Mesendoderm (in vitro differentiated cells): Measurements from ENCODE around the gene HS3ST6.

Experiments used
- DNase-seq: peaks from one replicate; pipeline ENCODE4 v3.0.0; 2013
- H2AK5ac ChIP-seq: 2 replicates; pipeline ENCODE4 v1.6.1; 2013; ENCODE audit warnings: low read length, inconsistent platforms
- H2BK120ac ChIP-seq: 2 replicates; pipeline ENCODE4 v1.6.1; 2013; ENCODE audit warnings: low read depth, mild to moderate bottlenecking, low read length, moderate library complexity, mixed read lengths
- H2BK15ac ChIP-seq: replicated peaks from 2 replicates; pipeline ENCODE4 v1.6.1; 2013; ENCODE audit warnings: low read depth, mild to moderate bottlenecking, moderate library complexity
- H2BK5ac ChIP-seq: 2 replicates; pipeline ENCODE4 v1.6.1; 2013; ENCODE audit warnings: low read length, inconsistent platforms
- H3K18ac ChIP-seq: 2 replicates; pipeline ENCODE4 v1.6.1; 2013; ENCODE audit warnings: mild to moderate bottlenecking, low read length, mixed read lengths
- H3K23ac ChIP-seq: one replicate; pipeline ENCODE4 v1.6.1; 2013; ENCODE audit warnings: low read length
- H3K27ac ChIP-seq: 2 replicates; pipeline ENCODE4 v1.5.1; 2013; ENCODE audit warnings: low read depth, mild to moderate bottlenecking, inconsistent platforms, low read length, moderate library complexity
- H3K27me3 ChIP-seq: 2 replicates; pipeline ENCODE4 v1.6.1; 2013; ENCODE audit warnings: low read length, control low read depth, mild to moderate bottlenecking, inconsistent platforms; ENCODE audit not compliant: insufficient read depth, poor library complexity
- H3K36me3 ChIP-seq: 2 replicates; pipeline ENCODE4 v1.6.1; 2013; ENCODE audit warnings: low read length, inconsistent platforms; ENCODE audit not compliant: control insufficient read depth, insufficient read depth
- H3K4ac ChIP-seq: one replicate; pipeline ENCODE4 v1.6.1; 2013; ENCODE audit warnings: low read depth, mild to moderate bottlenecking, low read length, moderate library complexity
- H3K4me1 ChIP-seq: 2 replicates; pipeline ENCODE4 v1.6.1; 2013; ENCODE audit warnings: low read depth, low read length, inconsistent platforms; ENCODE audit not compliant: control insufficient read depth
- H3K4me2 ChIP-seq: 2 replicates; pipeline ENCODE4 v1.6.1; 2013; ENCODE audit warnings: low read length
- H3K4me3 ChIP-seq: 2 replicates; pipeline ENCODE4 v1.5.1; 2013; ENCODE audit warnings: mild to moderate bottlenecking, low read length
- H3K56ac ChIP-seq: one replicate; pipeline ENCODE4 v1.6.1; 2013; ENCODE audit warnings: low read length
- H3K79me1 ChIP-seq: 2 replicates; pipeline ENCODE4 v1.6.1; 2013; ENCODE audit warnings: low read length, inconsistent platforms
- H3K79me2 ChIP-seq: 2 replicates; pipeline ENCODE4 v1.6.1; 2013; ENCODE audit warnings: mild to moderate bottlenecking, low read length; ENCODE audit not compliant: control insufficient read depth, insufficient read depth
- H3K9ac ChIP-seq: 2 replicates; pipeline ENCODE4 v1.6.1; 2013; ENCODE audit warnings: low read length, inconsistent platforms
- H4K5ac ChIP-seq: one replicate; pipeline ENCODE4 v1.6.1; 2013; ENCODE audit warnings: low read length
- H4K8ac ChIP-seq: one replicate; pipeline ENCODE4 v1.6.1; 2013; ENCODE audit warnings: low read depth, mild to moderate bottlenecking, control low read depth, low read length, moderate library complexity
- WGBS: extraction: QIAGEN DNeasy Blood & Tissue Kit; methylation state at CpG from one replicate; pipeline ENCODE4 v1.1.7; 2013; ENCODE audit warnings: low lambda C conversion rate, missing lambda C conversion rate; ENCODE audit not compliant: insufficient coverage; ENCODE audit errors: extremely low coverage; 5-methylcytosine and 5-hydroxymethylcytosine counted together

Gene HS3ST6

GRCh38 chr16:1870365-1871082 is 47.7 kb downstream of the HS3ST6 start:
- H3K36me3 ChIP-seq = no peaks in the 10 kb centered on the region
- WGBS = no CpG with 5 or more reads among the region's 9 CpGs
- no peaks in the 10 kb centered on the region for H3K79me1 ChIP-seq
- H2BK5ac ChIP-seq = no peak overlapping the region
- no peaks in the 10 kb centered on the region for H3K4me1 ChIP-seq
- no peak overlapping the region for H3K4me3 ChIP-seq
- H3K27ac ChIP-seq = no peak overlapping the region
- no peak overlapping the region for H3K18ac ChIP-seq
- no peak overlapping the region for H4K5ac ChIP-seq
- H4K8ac ChIP-seq = no peak overlapping the region
- no peak overlapping the region for H3K9ac ChIP-seq
- no peaks in the 10 kb centered on the region for H3K27me3 ChIP-seq
- no peak overlapping the region for H3K56ac ChIP-seq
- no peak overlapping the region for H2BK120ac ChIP-seq
- no peak overlapping the region for H2BK15ac ChIP-seq
- no peak overlapping the region for H2AK5ac ChIP-seq
- H3K79me2 ChIP-seq = no peaks in the 10 kb centered on the region
- DNase-seq = no peak
- no peak overlapping the region for H3K23ac ChIP-seq
- no peak overlapping the region for H3K4ac ChIP-seq
- no peak overlapping the region for H3K4me2 ChIP-seq

- no peaks in the 10 kb centered on the region for H3K4me1 ChIP-seq
- H4K8ac ChIP-seq = no peak overlapping the region
- no peaks in the 10 kb centered on the region for H3K79me1 ChIP-seq
- no peak overlapping the region for H3K9ac ChIP-seq
- H2BK5ac ChIP-seq = no peak overlapping the region
- no peak overlapping the region for H4K5ac ChIP-seq
- H3K79me2 ChIP-seq = no peaks in the 10 kb centered on the region
- WGBS = no CpG with 5 or more reads among the region's 6 CpGs
- H3K27me3 ChIP-seq = no peaks in the 10 kb centered on the region
- H3K36me3 ChIP-seq = no peaks in the 10 kb centered on the region
- H3K4me2 ChIP-seq = no peak overlapping the region
- H3K4ac ChIP-seq = no peak overlapping the region
- H3K18ac ChIP-seq = no peak overlapping the region
- no peak overlapping the region for H3K27ac ChIP-seq
- no peak overlapping the region for H2AK5ac ChIP-seq
- DNase-seq = no peak
- H3K56ac ChIP-seq = no peak overlapping the region
- no peak overlapping the region for H3K4me3 ChIP-seq
- no peak overlapping the region for H2BK15ac ChIP-seq
- no peak overlapping the region for H2BK120ac ChIP-seq
- H3K23ac ChIP-seq = no peak overlapping the region
These were observed 52.1 kb downstream of the HS3ST6 start for GRCh38 chr16:1865902-1866690.

GRCh38 chr16:1863681-1864460 is 54.3 kb downstream of the HS3ST6 start:
- H4K5ac ChIP-seq = no peak overlapping the region
- no peak overlapping the region for H3K4ac ChIP-seq
- no peak overlapping the region for H3K18ac ChIP-seq
- H2BK15ac ChIP-seq = no peak overlapping the region
- peaks cover 1% of the 10 kb centered on the region for H3K27me3 ChIP-seq
- no peaks in the 10 kb centered on the region for H3K79me2 ChIP-seq
- DNase-seq = peak; percentile 13
- H3K23ac ChIP-seq = no peak overlapping the region
- no peak overlapping the region for H2BK5ac ChIP-seq
- no peak overlapping the region for H3K4me3 ChIP-seq
- no peak overlapping the region for H4K8ac ChIP-seq
- no peaks in the 10 kb centered on the region for H3K4me1 ChIP-seq
- H2BK120ac ChIP-seq = no peak overlapping the region
- no peak overlapping the region for H3K9ac ChIP-seq
- no CpG with 5 or more reads among the region's 4 CpGs for WGBS
- H3K36me3 ChIP-seq = no peaks in the 10 kb centered on the region
- H3K4me2 ChIP-seq = no peak overlapping the region
- H3K79me1 ChIP-seq = no peaks in the 10 kb centered on the region
- H2AK5ac ChIP-seq = no peak overlapping the region
- no peak overlapping the region for H3K56ac ChIP-seq
- H3K27ac ChIP-seq = no peak overlapping the region

- Histone ChIP-seq H3K27me3 (peaks cover 2% of the 10 kb centered on the region), H3K23ac (no peak overlapping the region), H3K27ac (no peak overlapping the region), H2BK5ac (no peak overlapping the region), H2BK15ac (no peak overlapping the region), H3K4me1 (no peaks in the 10 kb centered on the region), H3K79me2 (no peaks in the 10 kb centered on the region), H4K8ac (no peak overlapping the region), H3K4me2 (no peak overlapping the region), H3K56ac (no peak overlapping the region), H3K4me3 (no peak overlapping the region), H3K4ac (no peak overlapping the region), H3K36me3 (no peaks in the 10 kb centered on the region), H4K5ac (no peak overlapping the region), H2AK5ac (no peak overlapping the region), H3K18ac (no peak overlapping the region), H2BK120ac (no peak overlapping the region), H3K9ac (no peak overlapping the region), H3K79me1 (no peaks in the 10 kb centered on the region)
- no CpG with 5 or more reads among the region's 9 CpGs for WGBS
- DNase-seq = no peak
These were observed 55.8 kb downstream of the HS3ST6 start for GRCh38 chr16:1862394-1862793.

- Histone ChIP-seq H3K9ac (no peak overlapping the region), H2AK5ac (no peak overlapping the region), H3K27me3 (peaks cover 2% of the 10 kb centered on the region), H2BK120ac (no peak overlapping the region), H2BK15ac (no peak overlapping the region), H3K27ac (no peak overlapping the region), H3K4ac (no peak overlapping the region), H4K8ac (no peak overlapping the region), H3K4me2 (no peak overlapping the region), H3K56ac (no peak overlapping the region), H3K79me2 (no peaks in the 10 kb centered on the region), H3K18ac (no peak overlapping the region), H4K5ac (no peak overlapping the region), H2BK5ac (no peak overlapping the region), H3K4me3 (no peak overlapping the region), H3K79me1 (no peaks in the 10 kb centered on the region), H3K23ac (no peak overlapping the region), H3K36me3 (no peaks in the 10 kb centered on the region), H3K4me1 (no peaks in the 10 kb centered on the region)
- no peak for DNase-seq
- no CpG with 5 or more reads among the region's 5 CpGs for WGBS
These were observed 56.5 kb downstream of the HS3ST6 start for GRCh38 chr16:1861730-1862129.
